Measurements from ENCODE around the gene RAX2. TPM values are rescaled to one million over a fixed set of nuclear protein-coding genes. Genes with fewer than 3 reads are reported as not detected.

RAX2 gene
- total and polyA plus RNA-seq, 9 of the 15 experiments (the other 6 are each of a cell fraction or from before 2014, with no cell fraction given): not detected

GRCh38 chr19:3721131-3721886 lies 50.7 kb downstream of the RAX2 start (continued):
- TF ChIP-seq CBX1 (IDR thresholded peaks at IDR 0.05; ENCODE audit: low read depth) (peak; percentile 99), CBX5 (IDR thresholded peaks at IDR 0.05; ENCODE audit: borderline replicate concordance, low read depth) (0 out of 2 replicates have a peak, but pooled peaks have one; percentile 32), TRIM28 (IDR thresholded peaks at IDR 0.05) (0 out of 2 replicates have a peak, but pooled peaks have one; percentile 53), STAT5A (IDR thresholded peaks at IDR 0.05; ENCODE audit: borderline replicate concordance, low read length) (no peak; the same call in 1 of the 2 replicates), FOXO4 (CRISPR knock-in tag; IDR thresholded peaks at IDR 0.05) (no peak), POLR3G (IDR thresholded peaks at IDR 0.05; ENCODE audit: extremely low read depth, insufficient read length, insufficient replicate concordance) (no peak), ELK1 (CRISPR knock-in tag; IDR thresholded peaks at IDR 0.05) (no peak), PHTF2 (CRISPR knock-in tag; IDR thresholded peaks at IDR 0.05) (no peak), OTX1 (CRISPR knock-in tag; IDR thresholded peaks at IDR 0.05) (no peak), HDAC3 (IDR thresholded peaks at IDR 0.05; ENCODE audit: borderline replicate concordance, partially characterized antibody) (peak; percentile 97), SRSF7 (optimal IDR thresholded peaks at IDR 0.05; ENCODE audit: low read depth, low read length) (no peak), ZNF41 (CRISPR knock-in tag; conservative IDR thresholded peaks at IDR 0.05) (no peak), ZNF57 (CRISPR knock-in tag; IDR thresholded peaks at IDR 0.05) (no peak), RBM25 (IDR thresholded peaks at IDR 0.05; ENCODE audit: low read depth, low read length, severe bottlenecking) (peak; percentile 99), ZNF75A (CRISPR knock-in tag; IDR thresholded peaks at IDR 0.05) (no peak), SREBF1 (IDR thresholded peaks at IDR 0.05; ENCODE audit: borderline replicate concordance, low read depth, low read length) (0 out of 2 replicates have a peak, but pooled peaks have one; percentile 51), SIN3A (IDR thresholded peaks at IDR 0.05; ENCODE audit: borderline replicate concordance in 2 of 2, control insufficient read depth in 1 of 2, low read depth in 2 of 2, low read length in 2 of 2) (peak in 1 of 2 experiments; percentile 83; a peak in 1 of 4 replicates), TRIM24 (IDR thresholded peaks at IDR 0.05) (peak; percentile 35 to 55; a peak in 3 of 4 replicates), ARHGAP35 (IDR thresholded peaks at IDR 0.05; ENCODE audit: partially characterized antibody) (no peak), GABPA (tag; conservative IDR thresholded peaks at IDR 0.05; ENCODE audit: low read depth) (no peak), PURB (CRISPR knock-in tag; IDR thresholded peaks at IDR 0.05; ENCODE audit: low read depth) (no peak), XRCC4 (IDR thresholded peaks at IDR 0.05; ENCODE audit: extremely low read depth, insufficient read depth, insufficient read length) (no peak), ZBTB11 (CRISPR knock-in tag; IDR thresholded peaks at IDR 0.05) (no peak)

Measured in K562 (cell line).